ENCODE data around the gene AMZ1. TPM values are rescaled to one million over a fixed set of nuclear protein-coding genes. Genes with fewer than 3 reads are reported as not detected.

The AMZ1 gene
- total RNA-seq, 1 experiment from 2014 or later = 0.29 TPM

- no peak for DNase-seq (ENCODE audit: low read depth)
Observed at GRCh38 chr7:2651336-2651735, 36.7 kb upstream of the AMZ1 start.

DNA sequence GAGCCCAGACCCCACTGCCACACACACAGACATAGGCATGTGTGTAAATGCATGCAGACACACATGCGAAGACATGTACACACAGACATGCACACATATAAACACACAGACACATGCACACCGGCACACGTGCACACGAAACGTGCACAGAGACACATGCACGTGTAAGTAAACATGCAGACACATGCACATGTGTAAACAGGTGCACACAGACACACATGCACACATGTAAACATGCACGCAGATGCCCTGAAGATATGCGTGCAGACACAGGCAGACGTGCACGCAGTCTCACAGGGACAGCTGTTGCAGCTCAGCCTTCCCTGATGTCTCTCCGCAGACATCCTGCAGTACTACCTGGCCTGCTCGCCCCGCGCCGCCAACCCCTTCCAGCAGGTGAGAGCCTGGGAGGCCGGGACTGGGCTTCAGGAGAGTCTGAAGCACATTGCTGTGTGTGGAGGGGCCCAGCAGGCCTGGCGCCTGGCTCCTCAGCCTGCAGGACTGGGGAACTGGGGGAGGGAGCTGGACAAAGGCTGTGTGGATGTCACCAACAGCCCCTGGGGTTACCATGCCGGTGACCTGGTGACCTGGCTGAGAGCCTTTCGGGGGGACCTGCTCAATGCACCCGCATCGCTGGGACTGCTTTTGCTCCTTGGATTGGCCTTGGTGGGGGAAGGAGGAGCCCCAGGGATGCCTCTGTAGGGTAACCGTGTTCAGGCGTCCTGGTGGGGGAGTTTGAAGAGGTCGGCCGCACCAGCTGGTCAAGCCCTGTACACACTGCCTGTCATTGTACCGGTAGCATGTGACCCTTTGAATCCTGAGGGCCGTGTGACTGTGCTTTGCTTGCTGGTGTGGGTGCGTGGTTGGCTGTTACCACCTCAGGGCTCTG is 35.9 kb upstream of the AMZ1 start:
- no peak for DNase-seq (ENCODE audit: low read depth)

DNA sequence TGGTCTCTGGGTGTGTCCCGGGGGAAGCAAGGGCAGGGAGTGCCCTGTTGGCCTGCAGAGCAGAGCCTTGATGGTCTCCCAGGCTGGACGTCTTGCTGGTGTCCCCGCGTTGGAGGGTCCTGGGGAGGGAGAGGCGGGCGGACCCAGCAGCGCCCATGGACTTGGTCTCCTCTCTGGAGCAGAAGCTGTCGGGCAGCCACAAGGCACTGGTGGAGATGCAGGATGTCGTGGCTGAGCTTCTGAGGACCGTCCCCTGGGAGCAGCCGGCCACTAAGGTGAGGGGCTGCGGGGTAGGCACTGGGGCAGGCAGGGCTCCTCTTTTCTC is 35.3 kb upstream of the AMZ1 start:
- DNase-seq (ENCODE audit: low read depth) = no peak

GRCh38 chr7:2654059-2654458 is 33.9 kb upstream of the AMZ1 start:
- no peak for DNase-seq (ENCODE audit: low read depth)

DNA sequence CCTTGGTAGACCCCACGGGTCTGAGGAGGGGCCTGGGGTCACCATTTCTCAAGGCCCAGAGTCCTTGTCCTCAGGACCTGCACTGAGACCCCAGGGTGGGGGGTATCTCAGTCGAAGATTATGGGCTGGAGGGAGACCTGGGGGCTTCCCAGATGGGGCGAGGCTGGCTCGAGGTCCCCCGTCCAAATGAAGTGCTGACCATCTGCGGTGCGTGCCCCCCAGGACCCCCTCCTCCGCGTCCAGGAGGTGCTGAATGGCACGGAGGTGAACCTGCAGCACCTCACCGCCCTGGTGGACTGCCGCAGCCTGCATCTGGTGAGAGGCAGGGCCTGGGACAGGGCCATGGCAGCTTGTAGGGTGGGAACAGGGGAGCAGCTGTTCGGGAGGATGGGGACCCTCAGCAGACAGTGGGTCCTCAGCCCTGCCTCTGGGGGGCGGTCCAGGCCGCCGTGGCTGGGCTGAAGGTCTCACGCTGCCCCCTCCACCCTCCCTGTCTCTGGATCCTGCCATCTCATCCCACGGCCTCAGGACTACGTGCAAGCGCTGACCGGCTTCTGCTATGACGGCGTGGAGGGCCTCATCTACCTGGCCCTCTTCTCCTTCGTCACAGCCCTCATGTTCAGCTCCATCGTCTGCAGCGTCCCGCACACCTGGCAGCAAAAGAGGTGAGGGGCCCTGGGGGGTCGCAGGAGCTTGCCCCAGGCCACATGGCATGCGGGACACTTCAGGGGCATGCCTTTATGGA is 32.0 kb upstream of the AMZ1 start:
- no peak for DNase-seq (ENCODE audit: low read depth)

DNA sequence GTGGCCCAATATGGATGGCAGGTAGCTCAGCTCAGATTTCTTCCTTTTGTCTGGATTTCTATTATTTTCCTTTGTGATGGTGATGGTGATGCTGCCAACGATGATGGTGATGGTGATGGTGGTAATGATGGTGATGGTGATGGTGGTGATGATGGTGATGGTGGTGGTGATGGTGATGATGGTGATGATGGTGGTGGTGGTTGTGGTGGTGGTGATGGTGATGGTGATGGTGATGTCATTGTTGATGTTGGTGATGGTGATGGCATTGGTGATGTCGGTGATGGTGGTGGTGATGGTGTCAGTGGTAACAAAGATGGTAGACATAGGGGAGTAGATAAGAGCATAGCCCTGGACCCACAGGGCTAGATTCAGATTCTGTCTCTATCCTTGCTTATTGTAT is 30.8 kb upstream of the AMZ1 start:
- no peak for DNase-seq (ENCODE audit: low read depth)

DNA sequence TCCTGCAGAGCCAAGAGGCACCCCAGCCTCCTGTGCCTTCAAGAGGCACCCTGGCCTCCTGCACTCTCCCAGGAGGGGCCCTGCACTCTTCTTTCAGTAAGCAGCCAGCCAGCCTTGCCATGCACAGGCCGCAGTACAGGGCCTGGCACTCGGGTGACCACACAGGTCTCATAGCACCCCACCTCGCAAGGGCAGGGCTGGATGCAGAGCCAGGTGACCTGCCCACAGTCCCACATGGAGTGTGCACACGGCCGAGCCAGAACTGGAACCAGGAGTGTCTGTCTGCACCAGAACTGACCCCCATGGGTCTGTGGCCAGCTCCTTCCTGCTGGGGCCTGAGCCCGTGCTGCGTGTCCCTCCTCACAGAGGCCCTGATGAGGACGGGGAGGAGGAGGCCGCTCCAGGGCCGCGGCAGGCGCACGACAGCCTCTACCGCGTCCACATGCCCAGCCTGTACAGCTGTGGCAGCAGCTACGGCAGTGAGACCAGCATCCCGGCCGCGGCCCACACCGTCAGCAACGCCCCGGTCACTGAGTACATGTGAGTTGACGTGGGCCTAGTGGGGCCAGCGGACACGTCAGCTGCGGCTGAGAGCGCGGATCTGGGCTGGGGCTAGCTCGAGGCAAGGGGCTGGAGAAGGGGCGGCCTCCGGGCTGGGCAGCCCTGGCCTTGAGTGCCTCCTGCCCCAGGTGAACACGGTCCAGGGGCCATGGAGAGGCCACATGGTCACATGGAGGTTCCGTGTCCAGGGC is 29.9 kb upstream of the AMZ1 start:
- DNase-seq (ENCODE audit: low read depth) = no peak

DNA sequence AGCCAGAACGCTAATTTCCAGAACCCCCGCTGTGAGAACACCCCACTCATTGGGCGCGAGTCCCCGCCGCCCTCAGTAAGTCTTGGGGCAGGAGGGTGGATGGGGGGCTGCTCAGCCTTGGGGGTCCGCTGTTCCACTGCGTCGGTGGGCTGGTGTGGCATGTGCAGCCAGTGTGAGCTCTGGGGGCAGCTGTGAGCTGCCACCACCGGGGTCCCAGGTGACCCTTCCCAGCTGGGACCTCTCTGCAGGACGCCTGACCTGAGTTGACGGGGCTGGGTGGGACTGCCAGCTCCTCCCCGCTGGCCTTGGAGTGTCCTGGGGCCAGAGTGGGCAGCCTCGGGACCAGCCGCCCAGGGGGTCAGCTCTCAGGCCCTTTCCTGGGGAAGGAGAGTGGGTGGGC is 29.1 kb upstream of the AMZ1 start:
- DNase-seq (ENCODE audit: low read depth) = no peak

GRCh38 chr7:2659556-2660358 is 28.2 kb upstream of the AMZ1 start:
- DNase-seq (ENCODE audit: low read depth) = no peak

GRCh38 chr7:2660359-2661095 is 27.5 kb upstream of the AMZ1 start:
- no peak for DNase-seq (ENCODE audit: low read depth)

DNA sequence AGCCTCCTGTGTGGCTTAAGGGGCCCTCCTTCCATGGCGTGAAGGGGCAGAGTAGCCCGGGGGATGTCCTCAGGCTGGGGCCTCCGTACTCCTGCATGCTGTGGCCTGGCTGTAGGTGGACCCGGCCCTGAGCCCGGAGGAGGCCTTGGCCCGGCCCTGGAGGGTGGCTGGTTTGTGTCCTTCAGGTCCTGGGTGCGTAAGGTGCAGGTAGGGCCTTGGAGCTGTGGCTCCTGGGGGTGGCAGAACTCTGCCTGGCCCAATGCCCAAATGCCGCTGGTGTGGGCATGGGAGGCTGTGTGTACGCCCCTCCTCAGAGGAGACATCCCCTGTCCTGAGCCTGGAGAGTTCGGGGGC is 26.9 kb upstream of the AMZ1 start:
- DNase-seq (ENCODE audit: low read depth) = no peak

GRCh38 chr7:2661602-2662272 is 26.3 kb upstream of the AMZ1 start:
- no peak for DNase-seq (ENCODE audit: low read depth)

GRCh38 chr7:2662273-2663120 is 25.5 kb upstream of the AMZ1 start:
- no peak for DNase-seq (ENCODE audit: low read depth)

- DNase-seq (ENCODE audit: low read depth) = no peak
Observed at GRCh38 chr7:2663121-2663886, 24.7 kb upstream of the AMZ1 start.

DNA sequence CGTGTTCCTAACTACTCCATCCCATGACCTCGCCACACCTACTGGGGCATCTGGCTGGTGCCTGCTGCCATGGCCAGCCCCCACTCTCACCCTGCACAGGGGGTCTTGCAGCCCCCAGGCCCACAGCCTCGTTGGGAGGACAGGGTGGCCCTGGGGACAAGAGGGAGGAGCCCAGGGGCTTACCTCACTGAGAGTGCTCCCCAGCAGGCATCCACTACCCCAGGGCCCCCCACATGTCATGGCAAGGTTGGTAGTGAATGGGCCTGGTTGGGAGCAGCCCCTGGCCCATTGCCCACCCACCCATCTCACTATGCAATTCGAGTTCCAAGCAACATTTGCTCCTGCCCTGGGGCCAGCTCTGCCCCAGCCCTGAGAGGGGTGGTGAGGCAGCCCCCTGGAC is 24.0 kb upstream of the AMZ1 start:
- no peak for DNase-seq (ENCODE audit: low read depth)

GRCh38 chr7:2665359-2665791 is 22.6 kb upstream of the AMZ1 start:
- DNase-seq (ENCODE audit: low read depth) = no peak

DNA sequence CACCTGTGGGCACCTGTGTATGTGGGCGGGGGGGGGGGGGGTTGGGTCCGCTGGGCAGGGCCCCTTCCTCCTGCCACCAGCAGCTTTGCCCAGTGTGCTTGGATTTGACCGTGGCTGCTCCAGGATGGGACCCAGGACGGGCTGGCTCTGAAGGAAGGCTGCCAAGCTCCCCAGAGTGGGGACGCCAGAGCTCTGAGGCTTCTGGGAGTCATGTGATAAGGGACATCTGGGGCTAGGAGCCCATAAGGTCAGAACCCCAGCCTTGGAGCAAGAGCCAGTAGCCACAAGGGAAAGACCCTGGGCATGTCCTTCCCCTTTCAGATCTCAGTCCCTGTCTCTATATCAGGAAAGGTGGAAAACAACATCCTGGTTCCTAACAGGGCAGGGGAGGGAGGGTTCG is 21.8 kb upstream of the AMZ1 start:
- no peak for DNase-seq (ENCODE audit: low read depth)

DNA sequence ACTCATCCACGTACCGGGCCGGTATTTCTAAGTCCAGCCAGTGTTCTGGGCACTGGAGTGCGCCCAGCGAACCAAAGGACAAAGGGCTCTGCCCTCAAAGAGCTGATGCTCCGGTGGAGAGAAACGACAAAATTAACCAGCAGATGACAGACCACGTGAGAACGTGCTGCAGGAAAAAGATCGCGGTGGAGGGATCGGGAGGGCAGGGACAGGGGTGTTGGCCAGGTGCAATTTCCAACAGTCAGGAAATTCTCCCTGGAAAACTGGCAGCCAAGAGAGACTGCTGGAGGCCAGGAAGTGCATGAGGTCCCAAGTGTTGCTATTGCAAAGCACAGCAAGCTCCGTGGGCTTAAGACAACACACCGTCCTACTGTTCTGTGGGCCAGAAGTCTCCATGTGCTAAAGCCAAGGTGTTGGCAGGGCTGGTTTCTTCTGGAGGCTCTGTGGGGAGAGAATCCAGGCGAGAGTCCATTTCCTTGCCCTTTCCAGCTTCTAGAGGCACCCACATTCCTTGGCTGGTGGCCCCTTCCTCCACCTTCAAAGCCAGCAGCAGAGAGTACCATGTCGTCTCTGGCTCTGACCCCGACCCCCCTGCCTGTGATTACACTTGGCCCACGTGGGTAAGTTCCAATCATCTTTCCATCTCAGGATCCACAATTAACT is 21.3 kb upstream of the AMZ1 start:
- no peak for DNase-seq (ENCODE audit: low read depth)

All from Daoy (cell line).